Esophagus mucosa (tissue), 1 donor: ENCODE measurements around the gene FTO. TPM values are rescaled to one million over a fixed set of nuclear protein-coding genes. Genes with fewer than 3 reads are reported as not detected.

Experiments used
- ATAC-seq: fragments of 200-7000 bp; cut with Tn5 transposase; one replicate; pipeline ENCODE4 v1.9.1; 2020
- total RNA-seq: library from RNA; stranded (reverse); gene quantifications from one replicate; pipeline ENCODE4 v1.2.4, GENCODE V29; 2023
- donor health status: DM: yes; HTN: yes; CAD: no.

The FTO gene
- total RNA-seq, 1 donor from 2014 or later = 33.3 TPM

DNA sequence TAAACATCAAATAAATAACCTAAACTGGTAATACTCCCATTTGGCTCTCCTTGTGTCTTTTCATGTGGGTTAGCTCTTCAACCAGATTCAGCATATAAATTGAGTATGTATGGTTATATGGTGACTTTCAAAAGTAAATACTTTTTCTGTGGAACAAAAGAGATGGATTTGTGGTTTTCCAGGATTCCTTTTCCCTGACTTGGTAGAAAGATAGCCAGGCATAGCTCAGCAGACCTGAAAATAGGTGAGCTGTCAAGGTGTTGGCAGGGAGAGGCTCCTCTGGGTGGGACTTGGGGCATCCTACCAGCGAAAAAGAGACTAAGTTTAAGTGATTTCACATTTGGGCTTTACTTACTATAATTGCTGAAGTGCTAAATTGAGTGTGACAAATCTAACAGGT is 80.3 kb downstream of the FTO start:
- ATAC-seq = no peak

DNA sequence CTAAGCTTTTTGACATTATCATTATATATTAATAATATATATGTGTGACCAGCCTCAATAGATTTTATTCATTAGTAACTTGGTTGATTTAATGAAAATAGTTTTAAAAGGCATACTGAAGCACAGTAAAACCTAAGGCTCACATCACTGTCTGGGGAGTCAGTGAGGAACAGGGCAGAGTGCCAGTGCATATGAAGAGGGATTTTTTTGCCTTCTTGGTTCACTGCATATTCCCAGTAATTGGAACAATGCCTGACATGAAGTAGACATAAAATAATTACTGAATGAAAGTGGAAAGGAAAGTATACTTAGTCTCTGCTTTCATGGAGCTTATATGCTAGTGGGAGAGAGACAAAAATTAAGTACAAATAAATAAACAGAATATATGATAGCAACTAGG is 81.1 kb downstream of the FTO start:
- ATAC-seq = no peak

DNA sequence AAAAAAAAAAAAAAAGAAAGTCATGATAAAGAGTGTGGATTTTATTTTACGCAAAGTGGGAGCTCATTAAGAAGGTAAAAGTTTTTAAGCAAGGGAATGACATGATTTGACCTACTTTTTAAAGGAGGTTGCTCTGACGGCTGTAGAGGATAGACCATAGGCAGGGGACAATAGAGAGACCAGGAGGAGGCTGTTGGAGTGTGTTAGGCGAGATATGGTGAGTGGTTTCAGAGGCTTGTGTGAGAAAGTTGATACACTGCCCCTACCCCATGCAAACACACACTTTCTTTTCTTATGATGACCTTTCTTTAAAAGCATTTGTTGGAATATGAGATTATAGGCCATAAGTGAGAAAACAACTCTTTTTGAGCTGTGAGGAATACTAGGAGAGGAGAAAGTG is 82.0 kb downstream of the FTO start:
- ATAC-seq = no peak

DNA sequence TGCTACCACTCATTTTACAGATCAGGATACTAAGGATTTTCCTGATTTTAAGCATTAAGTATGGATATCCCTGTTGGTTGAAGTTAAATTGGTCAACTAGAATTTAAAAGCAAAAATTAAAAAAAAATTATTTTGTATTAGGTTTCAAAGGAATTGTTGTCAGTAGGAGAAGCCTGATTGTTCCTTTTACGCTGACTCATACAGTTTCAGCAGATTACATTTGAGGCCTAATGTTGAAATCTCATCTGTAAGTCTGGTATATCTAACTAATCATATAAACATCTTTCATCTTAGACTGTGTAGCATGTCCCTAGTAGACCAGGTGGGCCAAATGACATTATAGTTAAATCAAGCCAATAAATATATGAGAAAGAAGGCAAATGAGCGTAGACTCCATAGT is 83.5 kb downstream of the FTO start:
- no peak for ATAC-seq

DNA sequence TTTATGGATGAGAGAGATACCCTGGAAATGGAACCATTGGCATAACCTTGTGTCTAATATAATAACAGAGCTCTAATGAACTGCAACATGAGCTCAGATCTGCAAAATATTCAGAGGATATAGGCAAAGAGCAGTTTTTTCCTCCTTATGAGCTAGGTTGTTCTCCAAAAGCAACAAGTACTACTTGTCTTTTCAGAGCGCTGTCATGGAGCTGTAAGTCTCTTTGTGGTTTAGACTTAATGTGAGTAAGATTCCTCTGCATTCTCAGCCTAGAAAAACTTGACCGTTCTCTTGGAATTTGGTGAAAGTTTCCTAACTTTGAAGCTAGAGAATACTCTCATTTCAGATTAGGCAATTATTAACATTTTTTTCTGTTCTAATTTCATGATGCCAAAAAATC is 85.2 kb downstream of the FTO start:
- ATAC-seq = no peak

DNA sequence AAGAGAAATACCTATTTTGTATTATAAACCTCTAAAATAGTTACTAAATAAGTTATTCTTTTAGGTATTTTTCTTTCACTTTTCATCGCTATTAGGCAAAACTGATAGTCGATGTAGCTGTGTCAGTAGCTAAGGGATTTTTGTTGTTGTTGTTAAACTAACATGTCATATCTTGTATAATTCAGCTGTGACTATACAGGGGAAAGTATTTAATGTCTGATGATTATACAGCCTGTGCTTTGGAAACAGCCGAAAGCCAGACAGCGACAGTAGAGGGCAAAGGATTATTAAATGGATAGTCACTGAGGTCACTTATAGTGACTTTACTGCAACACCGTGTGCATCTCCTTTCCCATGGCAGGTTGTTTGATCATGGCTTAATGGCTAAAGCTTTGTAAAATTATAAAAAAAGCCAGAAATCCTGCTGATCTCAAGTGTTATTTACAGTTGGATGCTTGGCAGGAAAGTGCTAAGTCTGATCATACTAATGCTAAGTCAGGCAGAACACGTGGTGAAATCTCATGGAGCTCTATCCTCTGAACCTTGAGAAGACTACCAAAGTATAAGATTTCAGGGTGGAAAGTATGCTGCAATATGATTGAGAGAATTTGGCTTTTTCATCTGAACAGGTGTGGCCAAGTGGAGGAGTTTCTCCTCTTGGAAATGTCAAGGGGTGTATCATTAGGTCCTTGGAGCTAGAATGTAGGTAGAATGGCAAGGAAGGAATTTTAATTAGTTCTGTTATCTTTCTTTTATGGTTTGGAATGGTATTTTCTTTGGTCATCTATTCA is 88.4 kb downstream of the FTO start:
- ATAC-seq = peak; percentile 42

DNA sequence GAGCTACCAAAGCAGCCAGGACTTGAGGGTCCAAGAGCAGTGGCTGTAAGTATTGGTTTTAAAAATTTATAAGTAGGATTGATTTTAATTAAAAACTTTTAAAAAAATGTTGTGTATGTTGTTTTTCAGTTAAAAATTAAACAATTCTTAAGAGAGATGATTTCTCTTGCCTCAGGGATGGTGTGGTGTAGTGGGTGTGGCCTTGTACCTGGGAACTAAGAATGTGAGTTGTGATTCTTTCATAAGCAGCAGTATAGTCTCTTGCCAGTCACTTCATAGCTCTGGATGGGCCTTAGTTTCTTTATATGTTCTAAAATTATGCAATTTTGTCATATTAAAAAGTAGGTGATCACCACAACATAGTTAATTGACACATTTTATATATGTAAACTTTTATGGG is 99.5 kb downstream of the FTO start:
- no peak for ATAC-seq

DNA sequence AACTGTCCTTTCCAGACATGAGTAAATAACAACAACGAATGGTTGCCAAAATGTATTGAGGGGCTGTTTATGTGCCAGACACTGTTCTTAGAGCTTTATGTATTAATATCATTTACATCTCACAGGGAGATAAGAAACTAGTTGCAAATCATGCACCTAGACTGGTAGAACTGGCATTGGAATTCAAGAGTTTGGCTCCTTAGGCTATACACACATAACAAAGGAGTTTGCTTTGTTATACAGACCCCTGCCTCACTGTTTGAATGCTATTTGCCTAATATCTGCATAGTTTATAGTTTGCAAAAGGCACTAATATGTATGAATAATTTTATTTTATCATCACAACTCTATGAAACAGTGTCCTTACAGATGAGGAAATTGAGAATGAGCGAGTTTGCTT is 100.0 kb downstream of the FTO start:
- ATAC-seq = no peak

DNA sequence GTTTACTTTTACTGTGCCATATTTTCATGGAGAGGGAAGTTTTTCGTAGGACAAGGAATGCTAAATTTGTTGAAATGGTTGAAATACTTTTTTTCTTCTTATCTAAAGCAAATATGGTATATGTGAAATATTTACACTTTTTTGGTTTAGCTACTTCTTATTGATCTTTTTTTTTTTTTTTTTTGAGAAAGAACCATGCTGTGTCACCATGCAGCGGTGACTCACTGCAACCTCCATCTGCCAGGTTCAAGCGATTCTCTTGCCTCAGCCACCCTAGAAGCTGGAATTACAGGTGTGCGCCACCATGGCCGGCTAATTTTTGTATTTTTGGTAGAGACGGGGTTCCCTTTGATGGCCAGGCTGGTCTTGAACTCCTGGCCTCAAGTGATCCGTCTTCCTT is 100.5 kb downstream of the FTO start:
- ATAC-seq = no peak

DNA sequence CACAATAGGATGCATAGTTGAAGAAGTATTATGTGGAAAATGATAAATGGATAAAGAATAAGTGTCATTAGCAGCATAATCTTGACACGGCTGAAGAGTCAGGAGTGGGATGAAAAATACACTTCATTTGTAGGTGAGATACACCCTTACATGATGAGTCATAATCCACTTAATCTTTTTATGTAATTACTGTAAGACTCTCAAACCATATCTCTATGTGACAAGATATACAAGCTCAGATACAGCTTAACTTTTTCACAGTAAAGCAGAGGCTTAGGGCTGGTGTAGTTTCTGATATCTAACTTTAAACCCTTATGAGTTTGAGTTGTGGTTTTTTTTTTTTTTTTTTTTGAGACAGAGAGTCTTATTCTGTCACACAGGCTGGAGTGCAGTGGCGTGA is 101.2 kb downstream of the FTO start:
- peak; percentile 35 for ATAC-seq

DNA sequence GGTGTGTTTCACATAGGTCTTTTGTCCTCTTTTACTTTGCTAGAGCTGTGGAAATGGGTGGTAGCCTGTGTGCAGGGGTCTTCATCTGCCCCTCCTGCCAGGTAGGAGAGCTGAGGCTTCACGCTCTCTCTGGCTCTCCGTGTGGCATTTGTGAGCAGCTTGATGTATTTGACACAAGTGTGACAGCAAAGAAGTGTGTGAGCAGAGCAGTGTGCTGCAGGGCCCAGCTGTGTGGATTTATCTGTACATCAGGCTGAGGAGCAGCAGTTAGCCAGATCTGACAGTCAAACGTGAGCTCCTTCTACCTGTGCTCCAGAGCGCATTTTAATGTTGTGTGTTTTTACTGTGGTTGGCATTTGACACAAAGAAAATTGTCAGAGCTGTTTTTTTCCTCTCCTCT is 101.8 kb downstream of the FTO start:
- ATAC-seq = no peak

DNA sequence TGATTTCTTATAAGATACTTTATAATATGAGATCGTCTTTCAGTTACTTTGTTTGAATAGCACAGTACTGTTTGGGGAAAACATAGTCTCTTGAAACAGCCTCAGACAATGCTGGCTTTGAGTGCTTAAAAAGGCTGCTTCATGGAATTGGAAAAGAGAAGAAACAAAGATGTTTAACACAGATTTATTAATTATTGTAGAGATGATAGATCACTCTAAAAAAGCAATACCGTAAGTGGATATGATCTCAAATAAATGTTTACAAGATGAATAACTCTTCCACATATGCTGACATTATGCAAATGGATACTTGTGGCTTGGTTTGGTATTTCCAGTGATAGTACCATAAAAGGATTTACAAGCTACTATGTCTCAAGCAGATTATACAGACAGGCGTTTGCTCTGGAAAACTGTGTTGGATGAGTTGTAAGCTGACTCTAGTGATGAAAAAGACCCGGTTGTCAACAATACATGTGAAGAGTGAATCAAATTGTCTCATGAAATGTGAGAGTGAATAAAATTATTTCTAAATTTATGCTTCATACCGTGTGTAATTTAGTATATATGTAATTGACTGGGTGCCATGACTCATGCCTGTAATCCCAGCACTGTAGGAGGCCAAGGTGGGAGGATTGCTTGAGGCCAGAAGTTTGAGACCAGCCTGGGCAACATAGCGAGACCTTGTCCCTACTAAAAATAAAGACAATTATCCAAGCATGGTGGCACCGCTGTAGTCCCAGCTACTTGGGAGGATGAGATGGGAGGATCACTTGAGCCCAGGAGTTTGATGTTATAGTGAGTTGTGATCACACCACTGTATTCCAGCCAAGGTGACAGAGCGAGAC is 105.4 kb downstream of the FTO start:
- ATAC-seq = no peak

DNA sequence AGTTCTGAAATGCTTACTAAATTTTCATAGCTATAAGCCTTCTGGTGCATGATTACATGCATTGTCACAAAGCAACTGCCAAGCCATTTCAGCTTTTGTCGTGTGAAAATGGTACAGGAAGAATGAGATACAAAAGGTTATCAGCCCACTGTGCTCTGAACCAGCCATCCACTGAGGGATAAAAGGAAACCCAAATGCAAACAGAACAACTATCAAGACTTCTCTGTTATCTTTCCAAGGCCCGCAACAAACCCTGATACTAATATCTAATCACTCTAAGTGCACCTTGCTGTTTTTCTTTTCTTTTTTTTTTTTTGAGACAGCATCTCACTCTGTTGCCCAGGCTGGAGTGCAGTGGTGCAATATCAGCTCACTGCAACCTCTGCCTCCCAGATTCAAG is 109.0 kb downstream of the FTO start:
- ATAC-seq = no peak

DNA sequence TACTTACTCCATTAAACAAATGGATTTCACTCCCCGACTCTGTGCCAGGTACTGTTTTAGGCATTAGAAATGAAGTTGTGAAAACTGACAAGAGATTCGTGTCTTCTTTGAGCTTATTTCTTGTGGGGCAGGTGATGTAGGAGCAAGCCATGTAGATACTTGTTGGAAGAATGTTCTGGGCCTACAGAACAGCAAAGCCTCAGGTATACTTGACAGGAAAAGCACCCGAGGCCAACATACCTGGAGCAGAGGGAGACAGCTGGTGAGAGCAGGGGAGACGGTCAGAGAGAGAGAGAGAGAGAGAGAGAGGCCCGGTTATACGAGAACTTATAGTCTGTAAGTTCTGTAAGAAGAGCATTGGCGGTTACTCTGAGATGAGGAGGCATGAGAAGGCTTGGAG is 110.8 kb downstream of the FTO start:
- peak; percentile 26 for ATAC-seq

DNA sequence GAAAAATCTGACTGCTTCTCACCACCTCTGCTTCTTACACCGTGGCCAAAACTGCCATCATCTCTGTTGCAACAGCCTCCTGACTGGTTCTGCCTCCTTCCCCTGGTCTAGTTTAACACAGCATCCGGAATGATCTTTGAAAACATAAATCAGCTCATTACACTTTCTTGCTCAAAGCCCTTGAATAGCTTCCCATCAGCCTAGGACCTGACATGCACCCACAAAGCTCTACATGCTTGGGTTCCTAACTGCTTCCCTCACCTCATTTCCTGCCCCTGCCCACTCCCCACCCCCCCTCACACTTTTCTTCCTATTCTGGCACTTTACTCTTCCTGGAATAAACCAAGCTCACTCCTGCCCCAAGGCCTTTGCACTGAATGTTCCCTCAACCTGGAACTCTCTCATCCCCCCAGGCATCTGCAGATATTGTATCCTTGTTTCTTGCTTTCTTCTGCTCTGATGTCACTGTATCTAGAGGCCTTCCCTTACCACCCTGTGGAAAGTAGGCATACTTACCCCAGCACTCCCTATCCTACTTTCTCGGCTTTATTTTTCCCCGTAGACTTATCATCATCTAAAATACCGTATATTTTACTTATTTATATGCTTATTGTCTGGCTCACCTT is 112.4 kb downstream of the FTO start:
- ATAC-seq = no peak

DNA sequence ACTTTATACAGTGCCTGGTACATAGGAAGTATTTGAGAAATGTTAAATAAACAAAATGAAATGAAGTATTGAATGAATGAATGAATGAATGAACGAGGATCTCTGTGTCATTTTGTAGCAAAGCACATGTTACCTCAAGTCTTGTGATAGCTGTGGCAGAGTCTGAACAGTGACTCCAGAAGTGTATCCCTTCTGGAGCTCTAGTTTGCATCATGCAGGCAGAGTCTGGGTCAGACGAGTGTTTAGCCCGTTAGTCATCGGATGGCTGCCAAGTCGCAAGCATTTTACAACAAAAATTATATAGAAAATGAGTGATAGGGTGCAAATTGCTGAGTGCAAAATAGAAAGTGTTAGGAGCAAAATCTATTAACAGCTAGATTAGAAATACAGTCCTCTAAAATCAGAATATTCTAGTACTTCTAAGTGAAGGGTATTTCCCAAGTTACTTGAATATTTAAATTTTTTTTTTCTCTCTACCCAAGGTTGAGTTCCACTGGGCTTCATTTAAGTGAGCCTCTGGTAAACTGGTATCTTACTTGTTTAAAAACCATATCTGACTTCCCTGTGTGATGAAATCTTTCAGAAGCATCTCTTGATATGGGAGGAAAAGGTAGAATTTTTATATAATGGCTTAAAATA is 113.3 kb downstream of the FTO start:
- ATAC-seq = no peak

DNA sequence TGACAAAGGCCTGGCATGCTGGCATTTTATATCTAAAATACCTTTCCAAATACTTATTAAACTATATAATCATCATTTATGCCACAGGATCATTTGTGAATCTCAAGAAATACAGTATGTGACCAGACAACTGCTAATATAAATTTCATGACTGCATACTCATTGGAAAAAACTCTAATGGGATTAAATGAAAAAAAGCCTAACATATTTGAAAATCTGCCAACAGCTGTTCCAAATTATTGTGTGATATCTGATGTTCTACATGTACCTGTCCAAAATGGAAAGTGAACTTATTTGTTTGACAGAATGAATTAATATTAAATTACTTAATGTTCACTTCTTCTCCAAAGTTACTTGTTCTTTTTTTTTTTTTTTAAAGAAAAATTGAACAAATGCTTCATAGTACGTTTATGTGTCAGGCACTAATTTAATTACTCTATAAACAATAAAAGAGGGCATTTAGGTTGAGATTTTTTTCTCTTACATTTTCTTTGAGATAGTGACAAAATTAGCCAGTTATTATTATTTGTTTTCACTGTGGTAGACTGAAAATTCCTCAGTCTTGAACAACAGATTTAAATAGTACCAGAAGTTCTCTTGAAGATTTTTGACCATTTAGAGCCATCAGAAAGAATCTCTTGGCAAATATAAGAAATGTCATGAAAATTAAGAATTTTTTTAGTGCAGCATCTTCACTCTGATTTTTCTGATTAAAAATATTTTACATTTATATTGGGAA is 114.0 kb downstream of the FTO start:
- ATAC-seq = no peak

DNA sequence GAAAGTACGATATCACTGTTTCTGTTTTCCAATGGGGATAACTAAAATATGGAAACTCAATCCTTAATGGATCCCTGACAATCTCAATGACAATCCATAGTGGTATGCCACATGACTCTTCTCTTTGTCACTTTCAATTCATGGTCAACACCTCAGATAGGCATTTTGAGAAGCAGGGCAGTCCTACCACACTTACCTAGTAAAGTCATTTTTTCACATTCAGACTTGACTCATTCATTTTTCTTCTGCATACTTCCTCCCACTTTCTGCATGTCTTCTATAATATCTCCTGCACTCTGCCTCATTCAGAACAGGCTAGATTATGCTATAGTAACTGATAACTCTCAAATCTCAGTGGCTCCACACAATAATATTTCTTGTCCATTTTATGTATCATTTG is 117.5 kb downstream of the FTO start:
- peak; percentile 50 for ATAC-seq

DNA sequence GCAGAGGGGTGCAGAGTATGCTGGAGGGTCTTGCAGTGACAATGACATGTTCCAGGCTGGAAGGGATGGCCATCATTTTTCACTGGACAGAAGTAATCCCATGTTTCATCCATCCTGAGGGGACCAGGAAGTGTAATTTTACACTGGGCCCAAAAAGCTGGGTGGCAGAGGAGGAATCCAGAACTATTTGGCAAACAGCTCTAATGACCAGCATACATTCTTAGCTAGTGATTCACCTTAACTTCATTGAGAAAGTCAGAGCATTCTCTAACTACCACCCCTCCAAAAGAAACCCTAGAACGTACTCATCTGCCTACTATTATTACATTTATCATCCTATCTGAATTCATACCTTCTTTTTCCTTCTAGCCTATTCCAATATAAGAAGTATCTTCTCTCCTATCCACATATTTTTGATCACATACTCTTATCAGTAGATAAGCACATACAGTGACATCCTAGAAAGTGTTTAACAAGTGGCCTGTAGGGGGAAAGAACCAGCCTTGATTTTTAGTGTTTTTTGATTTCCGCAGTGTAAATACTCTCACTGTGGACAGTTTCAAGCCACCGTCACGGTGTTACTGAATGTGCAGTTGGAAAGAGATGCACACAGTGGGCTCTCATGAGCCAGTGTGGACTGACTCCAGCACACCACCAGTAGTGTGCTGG is 118.1 kb downstream of the FTO start:
- ATAC-seq = no peak

DNA sequence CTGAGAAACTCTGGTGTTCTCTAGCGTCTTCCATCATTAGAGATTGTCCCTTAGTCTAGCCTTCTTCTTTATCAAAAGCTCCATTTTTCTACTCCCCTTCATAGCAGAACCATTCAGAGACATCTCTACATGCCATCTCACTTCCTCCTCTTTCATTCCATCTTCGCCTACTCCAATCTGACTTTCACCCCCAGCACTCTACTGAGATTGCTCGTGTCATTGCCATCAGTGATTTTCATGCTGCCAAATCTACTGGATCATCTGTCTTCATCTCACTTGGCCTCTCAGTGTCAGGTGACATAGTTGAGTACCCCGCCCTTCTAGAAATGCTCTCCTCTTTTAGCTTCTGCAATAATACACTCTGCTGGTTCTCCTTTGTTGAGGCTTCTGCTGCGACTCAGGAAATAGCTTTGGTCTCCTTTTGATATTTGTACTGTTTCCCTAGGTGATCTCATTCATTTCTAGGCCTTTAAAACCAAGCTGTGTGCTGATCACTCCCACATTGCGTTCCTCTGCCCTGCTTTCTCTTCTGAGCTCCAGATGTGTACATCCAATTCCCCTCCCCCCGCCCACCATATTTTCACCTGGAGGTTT is 119.1 kb downstream of the FTO start:
- ATAC-seq = no peak

DNA sequence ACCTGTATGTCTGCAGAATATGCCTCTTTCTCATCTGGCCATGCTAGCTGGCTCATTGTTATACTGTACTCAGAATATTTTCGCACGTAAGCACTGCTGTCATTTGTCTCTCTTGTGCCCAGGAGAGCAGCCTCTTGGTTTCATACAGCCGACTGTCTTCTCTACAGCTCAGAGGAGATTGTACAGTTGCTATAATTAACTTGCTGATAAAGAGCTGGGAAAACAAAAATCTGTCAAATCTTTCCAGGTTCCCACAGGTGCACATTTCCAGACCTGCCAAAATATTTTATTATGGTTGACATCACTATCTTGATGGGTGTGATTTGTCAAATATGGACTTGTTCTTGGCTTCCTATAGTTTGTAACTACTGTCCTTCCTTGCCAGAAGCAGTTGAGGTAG is 122.7 kb downstream of the FTO start:
- no peak for ATAC-seq
